Natural killer cell (primary cell): Measurements from ENCODE around the gene DNAL1. TPM values are rescaled to one million over a fixed set of nuclear protein-coding genes. Genes with fewer than 3 reads are reported as not detected.

Experiments
- ATAC-seq, 3 donors: fragments of 150-1000 bp in 2 of 3; fragments of 200-7000 bp in 1 of 3; cut with Tn5 transposase; 1 replicate in 1 of 3; 2 replicates in 2 of 3; pipeline ENCODE4 v1.10.0; 2021; ENCODE audit warnings: mild to moderate bottlenecking in 2 of 3, moderate library complexity in 2 of 3
- DNase-seq, 2 donors: peaks; one replicate each; pipeline versions ENCODE4 v3.0.0 to v3.0.0-alpha.2; 2013 to 2021; ENCODE audit warnings: mixed read lengths in 1 of 2
- H3K27ac ChIP-seq: one replicate; pipeline ENCODE4 v1.5.1; 2013; ENCODE audit warnings: mild to moderate bottlenecking, low read length
- H3K27me3 ChIP-seq: one replicate; pipeline ENCODE4 v1.6.1; 2013; ENCODE audit warnings: low read length; ENCODE audit not compliant: control insufficient read depth, insufficient read depth
- H3K36me3 ChIP-seq: one replicate; pipeline ENCODE4 v1.6.1; 2013; ENCODE audit warnings: low read length; ENCODE audit not compliant: control insufficient read depth, insufficient read depth
- H3K4me1 ChIP-seq: one replicate; pipeline ENCODE4 v1.6.1; 2013; ENCODE audit warnings: low read length; ENCODE audit not compliant: control insufficient read depth, insufficient read depth
- H3K4me3 ChIP-seq: one replicate; pipeline ENCODE4 v1.5.1; 2013; ENCODE audit warnings: low read length
- H3K9me3 ChIP-seq: one replicate; pipeline ENCODE4 v1.6.1; 2013; ENCODE audit warnings: low read length; ENCODE audit not compliant: control insufficient read depth, insufficient read depth
- H3K27ac Mint-ChIP-seq, 2 donors: one replicate each; pipeline ENCODE4 v1.8.0; 2022; ENCODE audit warnings: mild to moderate bottlenecking in 2 of 2, mixed read lengths in 2 of 2, moderate library complexity in 1 of 2
- H3K27me3 Mint-ChIP-seq, 2 donors: one replicate each; pipeline ENCODE4 v1.8.0; 2022; ENCODE audit warnings: low read depth in 2 of 2, mixed read lengths in 2 of 2
- H3K36me3 Mint-ChIP-seq: one replicate; pipeline ENCODE4 v1.8.0; 2022; ENCODE audit warnings: mixed read lengths
- H3K4me1 Mint-ChIP-seq, 2 donors: one replicate each; pipeline ENCODE4 v1.8.0; 2022; ENCODE audit warnings: mixed read lengths in 2 of 2
- H3K4me3 Mint-ChIP-seq: one replicate; pipeline ENCODE4 v1.8.0; 2022; ENCODE audit warnings: mild to moderate bottlenecking, moderate library complexity, mixed read lengths
- H3K9me3 Mint-ChIP-seq, 2 donors: one replicate each; pipeline ENCODE4 v1.8.0; 2022; ENCODE audit warnings: mixed read lengths in 2 of 2
- WGBS: methylation state at CpG from one replicate; pipeline ENCODE4 v1.1.7; 2013; ENCODE audit warnings: missing lambda C conversion rate; ENCODE audit not compliant: insufficient coverage; 5-methylcytosine and 5-hydroxymethylcytosine counted together
- intact Hi-C: fragments of 100-400 bp; cut with micrococcal nuclease; formaldehyde crosslinking; loops from one replicate; pipeline ENCODE4 v1.14.2; 2022
- total RNA-seq, 4 donors: library from RNA; stranded (reverse); fragments of 120-200 nt in 1 of 4; gene quantifications; one replicate each; pipeline versions ENCODE4 v1.2.3 to v1.2.4, GENCODE V29; 2013 to 2022
- TF ChIP-seq, protein P1 (sequence below): fragments of 200-600 bp; IDR thresholded peaks from one replicate; pipeline ENCODE4 v1.8.0; 2022; ENCODE audit warnings: antibody characterized with exemption

Gene DNAL1
- total RNA-seq, 3 donors from 2014 or later (not counting 1 experiment from before 2014, with no cell fraction given): 6.7 to 10.3 (median 10.1) TPM

DNA sequence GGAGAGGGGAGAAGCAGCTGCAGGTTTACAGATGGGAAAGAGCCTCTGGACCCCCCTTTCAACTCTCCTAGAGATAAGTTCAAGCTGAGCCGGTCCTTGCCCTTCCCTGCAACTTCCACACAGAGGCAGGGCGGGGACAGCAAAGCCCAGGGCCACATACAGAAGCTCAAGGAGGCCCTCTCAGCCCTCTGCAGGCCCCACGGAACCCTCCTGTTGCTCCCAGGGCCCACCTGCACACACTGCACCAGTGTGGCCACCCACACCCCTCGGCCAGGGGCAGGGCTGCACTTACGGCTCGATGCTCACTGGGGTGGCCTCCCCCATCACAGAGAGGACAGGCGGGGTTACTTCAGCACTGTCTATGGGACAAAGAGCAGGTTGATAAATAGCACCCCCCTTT lies 82.4 kb downstream of the DNAL1 start:
- Histone ChIP-seq H3K36me3 (peaks cover 93% of the 10 kb centered on the region), H3K9me3 (no peaks in the 10 kb centered on the region), H3K4me1 (peaks cover 7% of the 10 kb centered on the region), H3K27ac (no peak overlapping the region), H3K27me3 (no peaks in the 10 kb centered on the region), H3K4me3 (no peak overlapping the region)
- H3K27me3 Mint-ChIP-seq: no peaks in the 10 kb centered on the region
- H3K4me1 Mint-ChIP-seq: peaks cover 15 to 23% of the 10 kb centered on the region in 2 donors
- intact Hi-C loops: no loop called here
- no peak for ATAC-seq
- no peaks in the 10 kb centered on the region for H3K9me3 Mint-ChIP-seq
- no peak overlapping the region for H3K27ac Mint-ChIP-seq
- peaks cover 12% of the 10 kb centered on the region for H3K36me3 Mint-ChIP-seq
- no peak for DNase-seq
- TF ChIP-seq, protein P1, sequence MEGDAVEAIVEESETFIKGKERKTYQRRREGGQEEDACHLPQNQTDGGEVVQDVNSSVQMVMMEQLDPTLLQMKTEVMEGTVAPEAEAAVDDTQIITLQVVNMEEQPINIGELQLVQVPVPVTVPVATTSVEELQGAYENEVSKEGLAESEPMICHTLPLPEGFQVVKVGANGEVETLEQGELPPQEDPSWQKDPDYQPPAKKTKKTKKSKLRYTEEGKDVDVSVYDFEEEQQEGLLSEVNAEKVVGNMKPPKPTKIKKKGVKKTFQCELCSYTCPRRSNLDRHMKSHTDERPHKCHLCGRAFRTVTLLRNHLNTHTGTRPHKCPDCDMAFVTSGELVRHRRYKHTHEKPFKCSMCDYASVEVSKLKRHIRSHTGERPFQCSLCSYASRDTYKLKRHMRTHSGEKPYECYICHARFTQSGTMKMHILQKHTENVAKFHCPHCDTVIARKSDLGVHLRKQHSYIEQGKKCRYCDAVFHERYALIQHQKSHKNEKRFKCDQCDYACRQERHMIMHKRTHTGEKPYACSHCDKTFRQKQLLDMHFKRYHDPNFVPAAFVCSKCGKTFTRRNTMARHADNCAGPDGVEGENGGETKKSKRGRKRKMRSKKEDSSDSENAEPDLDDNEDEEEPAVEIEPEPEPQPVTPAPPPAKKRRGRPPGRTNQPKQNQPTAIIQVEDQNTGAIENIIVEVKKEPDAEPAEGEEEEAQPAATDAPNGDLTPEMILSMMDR: no peak
- H3K4me3 Mint-ChIP-seq: no peak overlapping the region
- 99% methylated on average over 7 of the region's 7 CpGs for WGBS

DNA sequence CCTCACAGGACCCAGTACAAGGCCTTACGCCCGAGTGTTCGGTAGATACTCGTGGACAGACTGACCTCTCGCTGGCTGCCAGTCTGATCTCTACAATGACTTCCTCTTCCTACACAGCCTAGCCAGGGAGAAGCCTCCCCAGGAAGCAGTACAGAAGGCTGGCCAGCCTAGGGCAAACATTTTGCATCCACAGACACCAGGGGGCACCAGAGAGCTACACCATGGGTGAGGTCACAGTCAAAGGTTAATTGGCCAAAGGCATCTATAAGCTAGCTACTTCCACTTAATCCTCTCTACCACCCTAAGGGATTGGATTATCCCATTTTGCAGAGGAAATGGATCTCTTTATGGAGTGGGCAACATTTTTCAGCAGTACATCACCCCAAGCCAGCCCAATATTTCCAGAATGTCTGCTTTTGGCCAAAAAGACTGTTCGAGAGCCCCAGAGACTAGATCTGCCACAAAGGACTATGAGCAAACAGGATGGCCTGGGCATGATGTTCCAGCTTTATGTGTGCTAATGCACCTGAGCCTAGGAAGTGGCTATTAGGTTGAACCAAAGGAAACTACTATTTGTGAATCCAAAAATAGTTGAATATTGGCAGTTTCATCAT lies 84.0 kb downstream of the DNAL1 start:
- 35% methylated on average over 6 of the region's 6 CpGs for WGBS
- Mint-ChIP-seq H3K9me3 (no peaks in the 10 kb centered on the region), H3K4me3 (no peak overlapping the region), H3K36me3 (peaks cover 8% of the 10 kb centered on the region), H3K27me3 (no peaks in the 10 kb centered on the region), H3K27ac (peak overlapping the region; percentile 67 to 74), H3K4me1 (peaks cover 16 to 24% of the 10 kb centered on the region in 2 donors)
- Histone ChIP-seq H3K27ac (no peak overlapping the region), H3K4me3 (no peak overlapping the region), H3K27me3 (no peaks in the 10 kb centered on the region), H3K9me3 (no peaks in the 10 kb centered on the region), H3K4me1 (peaks cover 7% of the 10 kb centered on the region), H3K36me3 (peaks cover 84% of the 10 kb centered on the region)
- peak; percentile 89 to 97 (median 90) for ATAC-seq
- TF ChIP-seq, protein P1: peak; percentile 92
- peak; percentile 83 to 92 for DNase-seq
- intact Hi-C loops: loop anchor here (1.0 kb wide), 2 partner anchors 96 to 139 kb away; no protein-coding TSS in a partner anchor

DNA sequence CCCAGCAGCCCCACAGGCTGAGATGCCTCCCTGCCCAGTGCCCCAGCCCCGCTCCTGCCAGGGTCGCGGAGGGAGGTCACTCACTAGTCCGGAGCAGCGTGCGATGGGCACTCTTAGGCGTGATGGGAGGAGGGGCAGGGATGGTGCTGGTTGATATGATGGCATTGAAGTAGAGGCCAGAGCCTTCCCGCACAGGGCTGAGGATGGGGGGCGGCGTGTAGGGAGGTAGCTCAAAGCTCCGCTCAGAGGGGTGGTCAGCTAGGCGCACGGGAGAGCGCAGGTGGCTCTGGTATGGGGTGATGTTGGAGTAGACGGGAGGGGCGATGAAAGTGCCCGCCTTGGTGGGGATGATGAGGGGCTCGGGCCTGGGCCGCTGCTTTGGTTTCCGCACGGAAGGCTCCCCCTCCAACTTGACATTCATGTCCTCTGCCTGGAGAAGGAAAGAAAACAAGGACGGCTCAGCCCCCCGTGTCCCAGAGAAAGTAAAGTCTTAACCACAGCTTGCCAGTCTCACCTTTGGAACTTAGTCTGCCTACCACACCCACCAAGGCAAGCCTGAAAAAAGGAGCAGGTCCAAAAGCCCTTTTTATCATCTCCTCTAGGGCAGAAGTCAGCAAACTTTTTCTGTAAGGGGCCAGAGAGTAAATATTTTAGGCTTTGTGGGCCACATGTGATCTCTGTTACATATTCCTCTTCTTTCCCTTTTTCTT lies 84.9 kb downstream of the DNAL1 start:
- 97% methylated on average over 22 of the region's 23 CpGs for WGBS
- H3K4me1 Mint-ChIP-seq: peaks cover 16 to 24% of the 10 kb centered on the region in 2 donors
- Histone ChIP-seq H3K36me3 (peaks cover 81% of the 10 kb centered on the region), H3K27me3 (no peaks in the 10 kb centered on the region), H3K9me3 (no peaks in the 10 kb centered on the region), H3K4me1 (peaks cover 7% of the 10 kb centered on the region), H3K27ac (no peak overlapping the region), H3K4me3 (no peak overlapping the region)
- DNase-seq: no peak
- no peaks in the 10 kb centered on the region for H3K27me3 Mint-ChIP-seq
- ATAC-seq: no peak
- intact Hi-C loops: no loop called here
- peaks cover 8% of the 10 kb centered on the region for H3K36me3 Mint-ChIP-seq
- TF ChIP-seq, protein P1: no peak
- no peaks in the 10 kb centered on the region for H3K9me3 Mint-ChIP-seq
- H3K27ac Mint-ChIP-seq: peak overlapping the region; percentile 67 to 74
- H3K4me3 Mint-ChIP-seq: no peak overlapping the region
